Cardiac muscle cell (in vitro differentiated cells and primary cell): ENCODE data around the gene EXOC1. TPM values are rescaled to one million over a fixed set of nuclear protein-coding genes. Genes with fewer than 3 reads are reported as not detected.

Experiments used
- DNase-seq, 2 donors: peaks; one replicate each; pipeline versions ENCODE4 v3.0.0 to v3.0.0-alpha.2; 2010 to 2017; ENCODE audit warnings: low read depth in 1 of 2, low spot score in 1 of 2
- H3K27ac ChIP-seq: fragments of 200-600 bp; sonication (generic); 2 replicates; pipeline ENCODE4 v1.5.1; 2016
- H3K27me3 ChIP-seq: fragments of 200-600 bp; sonication (generic); 2 replicates; pipeline ENCODE4 v1.6.0; 2016; ENCODE audit warnings: control low read depth
- H3K36me3 ChIP-seq: fragments of 200-600 bp; sonication (generic); 2 replicates; pipeline ENCODE4 v1.5.1; 2016; ENCODE audit warnings: control low read depth
- H3K4me1 ChIP-seq: fragments of 200-600 bp; sonication (generic); 2 replicates; pipeline ENCODE4 v1.8.1; 2017; ENCODE audit warnings: low read depth, mild to moderate bottlenecking, mixed run types
- H3K4me3 ChIP-seq: fragments of 200-600 bp; sonication (generic); 2 replicates; pipeline ENCODE4 v1.5.1; 2016; ENCODE audit warnings: mild to moderate bottlenecking
- H3K9me3 ChIP-seq: fragments of 200-600 bp; sonication (generic); 2 replicates; pipeline ENCODE4 v1.5.1; 2017; ENCODE audit warnings: low read depth, mild to moderate bottlenecking, control low read depth
- CTCF ChIP-seq: IDR thresholded peaks from 2 replicates; pipeline ENCODE4 v1.5.1; 2012; ENCODE audit warnings: low read depth, mild to moderate bottlenecking, low read length
- polyA plus RNA-seq: library from polyadenylated mRNA; unstranded; fragments of >200 nt; fragmentation: Nextera tagmentation; extraction: Ambion mirVana; gene quantifications from 2 replicates; pipeline ENCODE4 v1.2.1, GENCODE V29; 2016
- total RNA-seq: library from RNA; depleted of rRNA; stranded (reverse); fragments of >200 nt; gene quantifications from 2 replicates; pipeline ENCODE4 v1.2.3, GENCODE V29; 2016

EXOC1 gene
- total and polyA plus RNA-seq, 2 experiments from 2014 or later: 17.9 to 27.6 TPM

- H3K27ac ChIP-seq: no peak overlapping the region
- peaks cover 20% of the 10 kb centered on the region for H3K4me1 ChIP-seq
- H3K9me3 ChIP-seq: no peaks in the 10 kb centered on the region
- H3K27me3 ChIP-seq: no peaks in the 10 kb centered on the region
- no peak for TF ChIP-seq CTCF
- no peak overlapping the region for H3K4me3 ChIP-seq
- DNase-seq: no peak
- H3K36me3 ChIP-seq: no peaks in the 10 kb centered on the region
Measured at GRCh38 chr4:55830048-55830447, 23.4 kb upstream of the EXOC1 start.

- no peaks in the 10 kb centered on the region for H3K36me3 ChIP-seq
- H3K27me3 ChIP-seq: no peaks in the 10 kb centered on the region
- DNase-seq: no peak
- no peak overlapping the region for H3K27ac ChIP-seq
- no peak for TF ChIP-seq CTCF
- H3K4me3 ChIP-seq: no peak overlapping the region
- peaks cover 20% of the 10 kb centered on the region for H3K4me1 ChIP-seq
- H3K9me3 ChIP-seq: no peaks in the 10 kb centered on the region
Measured at GRCh38 chr4:55830716-55831115, 22.7 kb upstream of the EXOC1 start.

- TF ChIP-seq CTCF: no peak
- H3K27me3 ChIP-seq: no peaks in the 10 kb centered on the region
- no peaks in the 10 kb centered on the region for H3K9me3 ChIP-seq
- DNase-seq: no peak
- no peak overlapping the region for H3K4me3 ChIP-seq
- no peaks in the 10 kb centered on the region for H3K36me3 ChIP-seq
- no peak overlapping the region for H3K27ac ChIP-seq
- peaks cover 20% of the 10 kb centered on the region for H3K4me1 ChIP-seq
Measured at GRCh38 chr4:55834086-55834795, 19.2 kb upstream of the EXOC1 start.

- Histone ChIP-seq H3K27me3 (no peaks in the 10 kb centered on the region), H3K9me3 (no peaks in the 10 kb centered on the region), H3K4me3 (no peak overlapping the region), H3K4me1 (no peaks in the 10 kb centered on the region), H3K36me3 (no peaks in the 10 kb centered on the region), H3K27ac (no peak overlapping the region)
- TF ChIP-seq CTCF: no peak
- DNase-seq: no peak
Measured at GRCh38 chr4:55837903-55838302, 15.5 kb upstream of the EXOC1 start.

GRCh38 chr4:55838356-55838755 is 15.1 kb upstream of the EXOC1 start:
- no peak for TF ChIP-seq CTCF
- Histone ChIP-seq H3K27me3 (no peaks in the 10 kb centered on the region), H3K4me3 (no peak overlapping the region), H3K36me3 (no peaks in the 10 kb centered on the region), H3K9me3 (no peaks in the 10 kb centered on the region), H3K4me1 (no peaks in the 10 kb centered on the region), H3K27ac (no peak overlapping the region)
- DNase-seq: no peak
